HCT116 (cell line): ENCODE data around the gene DIP2B. TPM values are rescaled to one million over a fixed set of nuclear protein-coding genes. Genes with fewer than 3 reads are reported as not detected.

Experiments
- ATAC-seq: fragments of 200-7000 bp; cut with Tn5 transposase; 2 replicates; pipeline ENCODE4 v1.9.1; 2020; ENCODE audit warnings: mild to moderate bottlenecking, moderate library complexity
- BruUV-seq: library from RNA; stranded (reverse); fragments of 400-500 nt; replicated peaks from 2 replicates; lab custom pipeline; 2021; lab: Mats Ljungman, UMichigan
- CTCF ChIA-PET: fragments of 300-600 bp; sonication (Branson Sonifier 250); formaldehyde crosslinking; loops from one replicate; lab custom pipeline; 2021; ENCODE audit warnings: antibody characterized with exemption; lab: Charles Lee
- POLR2A ChIA-PET: fragments of 300-600, 350-600 bp; sonication (Branson Sonifier 250); formaldehyde crosslinking; loops from one replicate; lab custom pipeline; 2021; ENCODE audit warnings: antibody characterized with exemption; lab: Charles Lee
- RAD21 ChIA-PET, 2 experiments: fragments of 300-600 bp; sonication (Branson Sonifier 250); formaldehyde crosslinking; loops; one replicate each; lab custom pipeline; 2023; ENCODE audit warnings: low total read pairs in 2 of 2; ENCODE audit not compliant: uncharacterized antibody in 2 of 2, unreplicated experiment in 2 of 2, low non-redundant PET in 1 of 2; lab: Charles Lee
- DNase-seq: peaks from one replicate; pipeline ENCODE4 v3.0.0-alpha.2; 2010; ENCODE audit warnings: low read depth, low spot score
- H2AFZ ChIP-seq: fragments of 200-600 bp; shearing (Covaris generic), sonication (generic); 2 replicates; pipeline ENCODE4 v1.6.1; 2017; ENCODE audit warnings: low read depth, mixed run types, mixed read lengths, antibody characterized with exemption, low read length; ENCODE audit not compliant: poor library complexity, severe bottlenecking
- H3K27ac ChIP-seq: 2 replicates; pipeline ENCODE4 v1.5.1; 2012; ENCODE audit warnings: low read depth, low read length
- H3K27me3 ChIP-seq: fragments of 200-600 bp; sonication (generic); 2 replicates; pipeline ENCODE4 v1.6.1; 2016; ENCODE audit warnings: mixed run types, low read length, mixed read lengths; ENCODE audit not compliant: insufficient read depth
- H3K36me3 ChIP-seq, 2 experiments: fragments of 200-500 bp in 1 of 2; fragments of 200-600 bp in 1 of 2; sonication (Bioruptor generic) in 1 of 2; sonication (generic) in 1 of 2; 2 replicates each; pipeline versions ENCODE4 v1.5.1 to v1.6.1; 2014 to 2016; ENCODE audit warnings: low read length in 2 of 2, inconsistent platforms in 1 of 2, mixed read lengths in 1 of 2, mixed run types in 1 of 2; ENCODE audit not compliant: insufficient read depth in 2 of 2, control insufficient read depth in 1 of 2
- H3K4me1 ChIP-seq, 2 experiments: fragments of 200-600 bp in 1 of 2; sonication (generic) in 1 of 2; 2 replicates each; pipeline versions ENCODE4 v1.5.1 to v1.6.1; 2012 to 2017; ENCODE audit warnings: low read length in 2 of 2, inconsistent platforms in 1 of 2, mild to moderate bottlenecking in 1 of 2, mixed read lengths in 1 of 2, mixed run types in 1 of 2, moderate library complexity in 1 of 2; ENCODE audit not compliant: insufficient read depth in 2 of 2, control insufficient read depth in 1 of 2
- H3K4me2 ChIP-seq: fragments of 200-600 bp; sonication (generic); 2 replicates; pipeline ENCODE4 v1.6.1; 2017; ENCODE audit warnings: mixed run types, low read length, mixed read lengths
- H3K4me3 ChIP-seq, 2 experiments: fragments of 200-600 bp in 1 of 2; sonication (generic) in 1 of 2; replicated peaks in 1 of 2; 2 replicates each; pipeline ENCODE4 v1.5.1; 2011 to 2016; ENCODE audit warnings: low read length in 2 of 2, control low read depth in 1 of 2, low read depth in 1 of 2, mild to moderate bottlenecking in 1 of 2, mixed read lengths in 1 of 2, mixed run types in 1 of 2
- H3K79me2 ChIP-seq: fragments of 200-600 bp; sonication (generic); 2 replicates; pipeline ENCODE4 v1.6.1; 2017; ENCODE audit warnings: mild to moderate bottlenecking, mixed run types, low read length, moderate library complexity, mixed read lengths; ENCODE audit not compliant: insufficient read depth
- H3K9ac ChIP-seq: fragments of 200-600 bp; sonication (generic); 2 replicates; pipeline ENCODE4 v1.6.1; 2016; ENCODE audit warnings: low read length, mixed read lengths
- H3K9me2 ChIP-seq: fragments of 200-600 bp; sonication (generic), shearing (Covaris generic); 2 replicates; pipeline ENCODE4 v1.6.1; 2017; ENCODE audit warnings: mixed run types, mild to moderate bottlenecking, moderate library complexity; ENCODE audit not compliant: insufficient read depth
- H3K9me3 ChIP-seq, 2 experiments: fragments of 200-500 bp in 1 of 2; fragments of 200-600 bp in 1 of 2; sonication (Bioruptor generic) in 1 of 2; sonication (generic) in 1 of 2; 2 replicates each; pipeline ENCODE4 v1.6.1; 2014 to 2017; ENCODE audit warnings: low read length in 2 of 2, mixed read lengths in 2 of 2, inconsistent platforms in 1 of 2, low read depth in 1 of 2, mild to moderate bottlenecking in 1 of 2, mixed run types in 1 of 2, moderate library complexity in 1 of 2; ENCODE audit not compliant: control insufficient read depth in 1 of 2, insufficient read depth in 1 of 2
- H4K20me1 ChIP-seq: fragments of 200-600 bp; sonication (generic), shearing (Covaris generic); 2 replicates; pipeline ENCODE4 v1.6.1; 2017; ENCODE audit warnings: mixed run types, mild to moderate bottlenecking, moderate library complexity; ENCODE audit not compliant: insufficient read depth
- CEBPB ChIP-seq: IDR thresholded peaks from 2 replicates; pipeline ENCODE4 v1.6.1; 2012; ENCODE audit warnings: low read depth
- CTCF ChIP-seq, 3 experiments: fragments of 200-600 bp in 1 of 3; sonication (generic) in 1 of 3; IDR thresholded peaks in 2 of 3; conservative IDR thresholded peaks in 1 of 3; 2 replicates each; pipeline ENCODE4 v1.5.1; 2012 to 2017; ENCODE audit warnings: low read depth in 2 of 3, low read length in 2 of 3, antibody characterized with exemption in 1 of 3, borderline replicate concordance in 1 of 3, control low read depth in 1 of 3, mild to moderate bottlenecking in 1 of 3, mixed read lengths in 1 of 3, mixed run types in 1 of 3, moderate library complexity in 1 of 3; ENCODE audit not compliant: insufficient read depth in 1 of 3
- ELF1 ChIP-seq: IDR thresholded peaks from 2 replicates; pipeline ENCODE4 v1.6.1; 2012; ENCODE audit warnings: low read depth, borderline replicate concordance
- EZH2phosphoT487 ChIP-seq: fragments of 200-600 bp; IDR thresholded peaks from 2 replicates; pipeline ENCODE4 v1.6.1; 2018; ENCODE audit warnings: antibody characterized with exemption, borderline replicate concordance
- FOSL1 ChIP-seq: IDR thresholded peaks from 2 replicates; pipeline ENCODE4 v1.6.1; 2012; ENCODE audit warnings: low read depth
- JUND ChIP-seq: IDR thresholded peaks from 2 replicates; pipeline ENCODE4 v1.6.1; 2012
- MAX ChIP-seq: IDR thresholded peaks from 2 replicates; pipeline ENCODE4 v1.6.1; 2012
- POLR2AphosphoS5 ChIP-seq: IDR thresholded peaks from 2 replicates; pipeline ENCODE4 v1.6.1; 2011; ENCODE audit warnings: mild to moderate bottlenecking, low read depth, low read length, moderate library complexity
- RAD21 ChIP-seq: IDR thresholded peaks from 2 replicates; pipeline ENCODE4 v1.6.1; 2012; ENCODE audit warnings: low read depth, mild to moderate bottlenecking
- REST ChIP-seq: IDR thresholded peaks from 2 replicates; pipeline ENCODE4 v1.6.1; 2012; ENCODE audit warnings: low read depth
- SIN3A ChIP-seq: IDR thresholded peaks from 2 replicates; pipeline ENCODE4 v1.6.1; 2012; ENCODE audit warnings: low read depth
- SP1 ChIP-seq: IDR thresholded peaks from 2 replicates; pipeline ENCODE4 v1.6.1; 2012; ENCODE audit warnings: low read depth
- SRF ChIP-seq: IDR thresholded peaks from 2 replicates; pipeline ENCODE4 v1.6.1; 2012; ENCODE audit warnings: low read depth
- TCF7L2 ChIP-seq: IDR thresholded peaks from 2 replicates; pipeline ENCODE4 v1.7.0; 2011; ENCODE audit warnings: borderline replicate concordance, inconsistent platforms; ENCODE audit not compliant: insufficient read depth, insufficient read length; ENCODE audit errors: extremely low read depth
- ZBTB33 ChIP-seq: IDR thresholded peaks from 2 replicates; pipeline ENCODE4 v1.6.1; 2011; ENCODE audit warnings: mild to moderate bottlenecking, low read length, moderate library complexity; ENCODE audit not compliant: insufficient replicate concordance; ENCODE audit errors: extremely low read depth
- ZNF274 ChIP-seq: fragments of 200-500 bp; sonication (Bioruptor generic); IDR thresholded peaks from 2 replicates; pipeline ENCODE4 v1.6.1; 2014; ENCODE audit warnings: mild to moderate bottlenecking, low read depth, low read length, inconsistent platforms
- intact Hi-C: fragments of 100-400 bp; cut with micrococcal nuclease; formaldehyde crosslinking; loops from 2 replicates; pipeline ENCODE4 v1.10.0; 2022
- total RNA-seq: library from RNA; stranded (reverse); gene quantifications from one replicate; pipeline ENCODE4 v1.2.1, GENCODE V29; 2021; ENCODE audit not compliant: unreplicated experiment

Gene DIP2B
- total RNA-seq, 1 experiment from 2014 or later: 32.3 TPM

GRCh38 chr12:50579757-50580267, 75.0 kb downstream of the DIP2B start:
- H2AFZ ChIP-seq: no peak overlapping the region
- peaks cover 4 to 21% of the 10 kb centered on the region in 2 experiments; a peak in 3 of 4 replicates for H3K4me1 ChIP-seq
- no peak overlapping the region for H3K9ac ChIP-seq
- CTCF ChIA-PET: no interaction called here
- POLR2A ChIA-PET: no interaction called here
- no peak for TF ChIP-seq ELF1
- no peak for TF ChIP-seq FOSL1
- TF ChIP-seq TCF7L2: no peak
- no peak for TF ChIP-seq POLR2AphosphoS5
- no peak for TF ChIP-seq ZNF274
- TF ChIP-seq SIN3A: no peak
- no peak for TF ChIP-seq JUND
- no peak for TF ChIP-seq ZBTB33
- no peak for TF ChIP-seq RAD21
- no peak for TF ChIP-seq MAX
- TF ChIP-seq SRF: no peak
- no peak for TF ChIP-seq CTCF (IDR thresholded peaks at IDR 0.05 in 2 of 3, conservative IDR thresholded peaks at IDR 0.05 in 1 of 3; ENCODE audit: borderline replicate concordance in 1 of 3, insufficient read depth in 1 of 3, low read depth in 2 of 3, low read length in 2 of 3)
- TF ChIP-seq SP1: no peak
- TF ChIP-seq EZH2phosphoT487: no peak
- TF ChIP-seq CEBPB: no peak
- no peak for TF ChIP-seq REST
- no peak overlapping the region for H3K4me3 ChIP-seq
- no TSS peak for BruUV-seq
- H3K9me3 ChIP-seq: no peaks in the 10 kb centered on the region
- RAD21 ChIA-PET: no interaction called here
- H3K79me2 ChIP-seq: peaks cover 49% of the 10 kb centered on the region
- no peaks in the 10 kb centered on the region for H3K9me2 ChIP-seq
- H3K27ac ChIP-seq: no peak overlapping the region
- DNase-seq (no peak), ATAC-seq (no peak)
- no peaks in the 10 kb centered on the region for H4K20me1 ChIP-seq
- H3K4me2 ChIP-seq: peak overlapping the region; percentile 31; the same call in 1 of the 2 replicates
- no peaks in the 10 kb centered on the region for H3K36me3 ChIP-seq
- intact Hi-C loops: no loop called here
- no peaks in the 10 kb centered on the region for H3K27me3 ChIP-seq
